Epithelial cell of proximal tubule (primary cell): ENCODE measurements around the gene ATP8A2. TPM values are rescaled to one million over a fixed set of nuclear protein-coding genes. Genes with fewer than 3 reads are reported as not detected.
A peak's percentile ranks its signal among the peaks of the same experiment; 100 is the strongest.

Source experiments
- DNase-seq: peaks from one replicate; pipeline ENCODE4 v3.0.0-alpha.2; 2011; ENCODE audit warnings: low read depth
- H3K4me3 ChIP-seq: 2 replicates; pipeline ENCODE4 v1.5.1; 2011; ENCODE audit warnings: low read depth, mild to moderate bottlenecking, low read length
- total RNA-seq: library from RNA; depleted of rRNA; stranded (reverse); fragments of >200 nt; gene quantifications from 2 replicates; pipeline ENCODE4 v1.2.3, GENCODE V29; 2015
- TF ChIP-seq, protein P1 (sequence below): conservative IDR thresholded peaks from 2 replicates; pipeline ENCODE4 v1.5.1; 2012; ENCODE audit warnings: low read depth, mild to moderate bottlenecking, low read length

ATP8A2 gene
- total RNA-seq, 1 donor from 2014 or later, result 2.2 TPM

DNA sequence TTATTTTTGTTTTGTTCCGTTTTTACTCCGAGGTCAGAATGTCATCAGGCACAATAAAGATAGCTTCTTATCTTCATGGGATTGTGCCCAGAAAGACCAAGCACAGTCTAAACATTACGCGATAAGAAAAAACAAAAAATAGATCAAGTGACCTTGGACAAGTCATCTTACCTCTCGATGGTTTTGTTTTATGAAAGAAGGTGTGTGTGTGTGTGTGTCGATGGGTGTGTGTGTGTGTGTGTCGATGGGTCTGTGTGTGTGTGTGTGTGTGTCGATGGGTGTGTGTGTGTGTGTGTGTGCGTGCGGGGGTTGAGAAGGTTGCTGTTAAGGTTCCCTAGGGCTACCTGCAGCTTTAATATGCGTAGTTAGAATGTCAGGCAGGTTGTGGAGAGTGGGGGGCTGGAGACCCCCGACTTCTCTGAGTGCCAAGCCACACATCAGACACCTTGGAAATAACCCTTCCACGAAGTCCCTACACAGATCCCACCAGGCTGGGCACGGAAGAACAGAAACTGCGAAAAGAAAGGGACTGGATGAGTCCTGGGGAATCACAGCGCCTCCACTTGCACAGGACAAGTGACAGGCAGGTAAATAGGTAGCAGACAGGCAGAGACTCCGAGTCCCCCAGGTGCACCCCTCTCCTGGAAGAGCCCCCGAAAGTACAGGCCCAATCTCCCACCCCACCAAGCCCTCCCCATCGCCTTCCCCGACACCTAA lies 458 bp upstream of the ATP8A2 start:
- no peak overlapping the region for H3K4me3 ChIP-seq
- no peak for DNase-seq
- TF ChIP-seq, protein P1, sequence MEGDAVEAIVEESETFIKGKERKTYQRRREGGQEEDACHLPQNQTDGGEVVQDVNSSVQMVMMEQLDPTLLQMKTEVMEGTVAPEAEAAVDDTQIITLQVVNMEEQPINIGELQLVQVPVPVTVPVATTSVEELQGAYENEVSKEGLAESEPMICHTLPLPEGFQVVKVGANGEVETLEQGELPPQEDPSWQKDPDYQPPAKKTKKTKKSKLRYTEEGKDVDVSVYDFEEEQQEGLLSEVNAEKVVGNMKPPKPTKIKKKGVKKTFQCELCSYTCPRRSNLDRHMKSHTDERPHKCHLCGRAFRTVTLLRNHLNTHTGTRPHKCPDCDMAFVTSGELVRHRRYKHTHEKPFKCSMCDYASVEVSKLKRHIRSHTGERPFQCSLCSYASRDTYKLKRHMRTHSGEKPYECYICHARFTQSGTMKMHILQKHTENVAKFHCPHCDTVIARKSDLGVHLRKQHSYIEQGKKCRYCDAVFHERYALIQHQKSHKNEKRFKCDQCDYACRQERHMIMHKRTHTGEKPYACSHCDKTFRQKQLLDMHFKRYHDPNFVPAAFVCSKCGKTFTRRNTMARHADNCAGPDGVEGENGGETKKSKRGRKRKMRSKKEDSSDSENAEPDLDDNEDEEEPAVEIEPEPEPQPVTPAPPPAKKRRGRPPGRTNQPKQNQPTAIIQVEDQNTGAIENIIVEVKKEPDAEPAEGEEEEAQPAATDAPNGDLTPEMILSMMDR, result no peak

DNA sequence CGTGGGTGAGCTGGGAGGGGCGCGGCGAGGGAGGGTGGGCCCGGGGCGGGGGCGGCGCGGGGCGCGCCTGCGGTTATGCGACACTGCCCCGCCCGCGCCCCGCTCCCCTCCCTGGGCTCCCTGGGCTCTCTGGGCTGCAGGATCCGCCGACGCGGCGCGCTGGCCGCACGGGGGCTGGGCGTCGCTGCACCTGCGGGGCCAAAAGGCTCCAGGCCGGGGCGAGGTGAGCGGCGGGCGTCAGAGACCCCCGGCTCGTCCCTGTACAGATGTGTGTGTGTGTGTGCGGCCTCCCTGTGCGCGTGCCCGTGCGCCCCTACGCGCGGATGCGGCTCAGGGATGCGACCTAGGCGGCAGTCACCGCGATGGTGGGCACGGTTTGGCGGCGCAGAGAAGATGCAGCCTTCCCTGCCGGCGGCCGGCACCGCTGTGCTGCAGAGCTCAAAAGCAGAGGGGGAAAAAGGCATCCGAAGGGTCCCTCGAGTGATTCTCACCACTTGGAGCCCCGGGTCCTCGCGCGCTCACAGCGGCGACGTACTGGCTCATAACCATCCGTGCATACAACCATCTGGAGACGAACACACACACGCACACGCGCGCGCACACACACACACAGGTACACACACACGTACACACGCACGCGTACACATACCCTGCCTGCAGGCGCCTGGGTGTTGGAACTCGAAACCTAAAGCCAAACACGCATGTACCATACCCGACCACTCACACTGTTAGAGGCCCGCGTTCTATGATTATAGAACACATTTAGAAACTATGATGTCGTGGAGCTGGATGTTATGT lies 709 bp downstream of the ATP8A2 start:
- peak overlapping the region; percentile 35 for H3K4me3 ChIP-seq
- TF ChIP-seq, protein P1, result no peak
- no peak for DNase-seq

DNA sequence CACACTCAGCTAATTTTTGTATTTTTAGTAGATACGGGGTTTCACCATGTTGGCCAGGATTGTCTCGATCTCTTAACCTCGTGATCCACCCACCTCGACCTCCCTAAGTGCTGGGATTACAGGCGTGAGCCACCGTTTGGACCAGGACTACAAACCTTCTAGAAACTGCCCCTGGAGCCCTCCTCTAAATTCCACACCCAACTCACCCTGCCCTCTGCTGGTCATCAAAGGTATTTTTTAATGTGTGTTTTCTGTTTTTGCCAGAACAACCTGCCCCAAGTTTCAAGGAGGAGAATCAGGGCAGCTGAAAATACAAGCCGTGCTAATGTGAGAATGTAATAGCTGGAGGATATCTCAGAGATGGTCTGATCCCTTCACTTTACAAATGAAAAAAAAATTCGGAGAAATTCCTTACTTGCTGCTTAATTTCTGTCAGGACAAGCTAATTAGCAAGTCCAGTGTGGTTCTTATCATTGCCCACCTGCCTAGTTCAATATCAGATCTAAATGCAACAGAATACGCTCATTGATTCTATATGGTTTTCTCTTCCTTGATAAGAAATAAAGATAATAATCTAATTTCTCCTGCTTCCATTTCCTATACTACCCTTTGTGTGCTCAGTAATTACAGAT lies 4.1 kb downstream of the ATP8A2 start:
- TF ChIP-seq, protein P1, result peak; percentile 73
- H3K4me3 ChIP-seq, result no peak overlapping the region
- DNase-seq, result no peak

DNA sequence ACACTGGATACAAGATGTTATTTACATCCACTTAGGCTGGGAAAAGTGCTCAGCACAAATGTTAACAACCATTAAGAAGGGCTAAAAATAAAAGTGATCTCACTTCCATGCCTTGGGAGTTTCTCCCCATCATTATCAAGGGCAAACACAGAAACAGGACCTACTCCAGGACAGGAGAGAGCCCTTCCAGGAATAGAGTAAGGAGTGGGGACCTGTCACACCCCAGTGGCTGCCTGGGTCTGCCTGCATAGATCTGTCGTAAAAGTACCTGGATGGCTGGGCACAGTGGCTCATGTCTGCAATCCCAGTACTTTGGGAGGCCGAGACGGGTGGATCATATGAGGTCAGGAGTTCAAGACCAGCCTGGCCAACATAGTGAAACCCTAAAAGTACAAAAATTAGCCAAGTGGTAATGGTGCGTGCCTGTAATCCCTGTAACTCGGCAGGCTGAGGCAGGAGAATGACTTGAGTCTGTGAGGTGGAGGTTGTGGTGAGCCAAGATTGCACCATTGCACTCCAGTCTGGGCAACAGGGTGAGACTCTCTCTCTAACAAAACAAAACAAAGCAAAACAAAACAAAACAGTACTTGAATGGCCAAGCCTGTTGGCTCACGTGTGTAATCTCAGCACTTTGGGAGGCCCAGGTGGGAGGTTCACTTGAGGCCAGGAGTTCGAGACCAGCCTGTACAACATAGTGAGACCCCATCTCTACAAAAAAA lies 5.6 kb downstream of the ATP8A2 start:
- TF ChIP-seq, protein P1, result no peak
- no peak for DNase-seq
- no peak overlapping the region for H3K4me3 ChIP-seq

DNA sequence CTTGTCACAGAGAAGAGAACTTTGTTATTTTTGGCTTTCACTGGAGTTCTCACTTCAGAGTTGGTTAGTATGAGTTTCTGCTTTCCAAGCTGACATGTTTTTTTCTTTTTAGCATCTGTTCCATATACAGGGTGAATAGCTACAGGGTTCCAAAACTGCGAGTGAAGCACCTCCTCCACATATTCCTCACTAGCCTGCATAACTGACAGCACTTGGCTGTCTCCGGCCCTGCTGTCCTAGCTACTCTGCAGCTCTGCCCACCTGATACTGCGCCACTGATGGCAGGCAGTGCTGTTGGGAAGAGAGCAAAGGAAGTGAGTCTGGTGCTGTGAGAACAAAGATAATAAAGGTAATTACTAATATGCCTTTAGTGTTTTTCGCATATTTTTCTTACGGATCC lies 6.8 kb downstream of the ATP8A2 start:
- DNase-seq, result no peak
- H3K4me3 ChIP-seq, result no peak overlapping the region
- TF ChIP-seq, protein P1, result no peak

DNA sequence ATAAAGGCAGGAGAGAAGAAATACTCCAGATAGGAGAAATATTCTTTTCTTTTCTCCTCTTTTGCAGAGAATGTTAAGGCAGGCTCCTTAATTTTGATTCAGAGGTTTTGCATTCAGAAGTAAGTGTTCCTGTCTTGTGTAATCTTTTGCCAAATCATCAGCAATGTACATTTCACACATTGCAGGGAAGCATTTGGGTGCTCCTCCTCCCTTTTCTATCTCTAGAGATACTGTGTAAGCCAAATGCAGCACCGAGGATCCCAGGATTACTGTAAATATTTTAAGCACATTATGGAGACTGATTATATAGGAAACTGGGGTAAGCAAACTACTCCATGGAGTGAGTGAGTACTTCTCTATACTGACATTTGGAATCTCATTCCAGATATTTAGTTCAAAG lies 7.2 kb downstream of the ATP8A2 start:
- no peak for DNase-seq
- no peak overlapping the region for H3K4me3 ChIP-seq
- TF ChIP-seq, protein P1, result no peak
